Measurements from ENCODE around the gene INHA.

INHA gene

GRCh38 chr2:219553463-219553963 lies 18.6 kb upstream of the INHA start:
- Histone ChIP-seq H3K4me1 (ENCODE audit: insufficient read depth, poor library complexity, severe bottlenecking) (no peaks in the 10 kb centered on the region), H3K27me3 (ENCODE audit: insufficient read depth, poor library complexity, severe bottlenecking) (no peaks in the 10 kb centered on the region), H3K4me3 (ENCODE audit: severe bottlenecking) (no peak overlapping the region), H3K9me3 (ENCODE audit: severe bottlenecking) (no peaks in the 10 kb centered on the region), H3K27ac (ENCODE audit: poor library complexity, severe bottlenecking) (no peak overlapping the region), H3K36me3 (ENCODE audit: low read depth) (no peaks in the 10 kb centered on the region)
- no peak for TF ChIP-seq CTCF (IDR thresholded peaks at IDR 0.05; ENCODE audit: poor library complexity, severe bottlenecking)
- DNase-seq (ENCODE audit: low spot score) (no peak), ATAC-seq (ENCODE audit: low read depth) (no peak)

GRCh38 chr2:219554350-219554749 lies 17.8 kb upstream of the INHA start:
- no peaks in the 10 kb centered on the region for H3K27me3 ChIP-seq (ENCODE audit: insufficient read depth, poor library complexity, severe bottlenecking)
- H3K4me3 ChIP-seq (ENCODE audit: severe bottlenecking): no peak overlapping the region

GRCh38 chr2:219555956-219556355 lies 16.2 kb upstream of the INHA start:
- H3K27me3 ChIP-seq (ENCODE audit: insufficient read depth, poor library complexity, severe bottlenecking): no peaks in the 10 kb centered on the region
- no peaks in the 10 kb centered on the region for H3K36me3 ChIP-seq (ENCODE audit: low read depth)
- TF ChIP-seq CTCF (IDR thresholded peaks at IDR 0.05; ENCODE audit: poor library complexity, severe bottlenecking): no peak
- ATAC-seq (ENCODE audit: low read depth) (no peak), DNase-seq (ENCODE audit: low spot score) (no peak)
- H3K9me3 ChIP-seq (ENCODE audit: severe bottlenecking): no peaks in the 10 kb centered on the region
- no peak overlapping the region for H3K27ac ChIP-seq (ENCODE audit: poor library complexity, severe bottlenecking)
- no peak overlapping the region for H3K4me3 ChIP-seq (ENCODE audit: severe bottlenecking)
- H3K4me1 ChIP-seq (ENCODE audit: insufficient read depth, poor library complexity, severe bottlenecking): no peaks in the 10 kb centered on the region

More at GRCh38 chr2:219554350-219554749, 17.8 kb upstream of the INHA start:
- no peaks in the 10 kb centered on the region for H3K36me3 ChIP-seq (ENCODE audit: low read depth)
- DNase-seq (ENCODE audit: low spot score) (no peak), ATAC-seq (ENCODE audit: low read depth) (no peak)
- H3K27ac ChIP-seq (ENCODE audit: poor library complexity, severe bottlenecking): no peak overlapping the region
- no peaks in the 10 kb centered on the region for H3K4me1 ChIP-seq (ENCODE audit: insufficient read depth, poor library complexity, severe bottlenecking)
- TF ChIP-seq CTCF (IDR thresholded peaks at IDR 0.05; ENCODE audit: poor library complexity, severe bottlenecking): no peak
- H3K9me3 ChIP-seq (ENCODE audit: severe bottlenecking): no peaks in the 10 kb centered on the region

- no peaks in the 10 kb centered on the region for H3K9me3 ChIP-seq (ENCODE audit: severe bottlenecking)
- H3K27ac ChIP-seq (ENCODE audit: poor library complexity, severe bottlenecking): no peak overlapping the region
- DNase-seq (ENCODE audit: low spot score) (no peak), ATAC-seq (ENCODE audit: low read depth) (no peak)
- no peaks in the 10 kb centered on the region for H3K36me3 ChIP-seq (ENCODE audit: low read depth)
- no peak overlapping the region for H3K4me3 ChIP-seq (ENCODE audit: severe bottlenecking)
- H3K4me1 ChIP-seq (ENCODE audit: insufficient read depth, poor library complexity, severe bottlenecking): no peaks in the 10 kb centered on the region
- no peak for TF ChIP-seq CTCF (IDR thresholded peaks at IDR 0.05; ENCODE audit: poor library complexity, severe bottlenecking)
- no peaks in the 10 kb centered on the region for H3K27me3 ChIP-seq (ENCODE audit: insufficient read depth, poor library complexity, severe bottlenecking)
Measured at GRCh38 chr2:219556413-219556812, 15.7 kb upstream of the INHA start.

GRCh38 chr2:219557320-219557719 lies 14.8 kb upstream of the INHA start:
- Histone ChIP-seq H3K9me3 (ENCODE audit: severe bottlenecking) (no peaks in the 10 kb centered on the region), H3K4me1 (ENCODE audit: insufficient read depth, poor library complexity, severe bottlenecking) (no peaks in the 10 kb centered on the region), H3K27ac (ENCODE audit: poor library complexity, severe bottlenecking) (no peak overlapping the region), H3K4me3 (ENCODE audit: severe bottlenecking) (no peak overlapping the region), H3K27me3 (ENCODE audit: insufficient read depth, poor library complexity, severe bottlenecking) (no peaks in the 10 kb centered on the region), H3K36me3 (ENCODE audit: low read depth) (no peaks in the 10 kb centered on the region)
- no peak for DNase-seq (ENCODE audit: low spot score)
- no peak for TF ChIP-seq CTCF (IDR thresholded peaks at IDR 0.05; ENCODE audit: poor library complexity, severe bottlenecking)
- ATAC-seq (ENCODE audit: low read depth): no peak

Data from RWPE2 (cell line).